Neuronal stem cell (in vitro differentiated cells): Measurements from ENCODE around the gene ZFYVE9.

Experiments used
- DNase-seq: peaks from one replicate; pipeline ENCODE4 v3.0.0-alpha.2; 2013; ENCODE audit warnings: low spot score
- H2AFZ ChIP-seq: one replicate; pipeline ENCODE4 v1.6.1; 2013; ENCODE audit warnings: mild to moderate bottlenecking, low read length, inconsistent platforms
- H2AK5ac ChIP-seq: 2 replicates; pipeline ENCODE4 v1.6.1; 2013; ENCODE audit warnings: low read depth, mild to moderate bottlenecking, inconsistent platforms, low read length, moderate library complexity, mixed read lengths
- H2BK120ac ChIP-seq: 2 replicates; pipeline ENCODE4 v1.6.1; 2013; ENCODE audit warnings: low read depth, mild to moderate bottlenecking, inconsistent platforms, low read length, moderate library complexity, mixed read lengths
- H2BK12ac ChIP-seq: one replicate; pipeline ENCODE4 v1.6.1; 2013; ENCODE audit warnings: low read length, inconsistent platforms
- H2BK15ac ChIP-seq: 2 replicates; pipeline ENCODE4 v1.6.1; 2013; ENCODE audit warnings: mild to moderate bottlenecking, low read length, inconsistent platforms, mixed read lengths
- H2BK5ac ChIP-seq: one replicate; pipeline ENCODE4 v1.6.1; 2013; ENCODE audit warnings: inconsistent platforms, mild to moderate bottlenecking, low read length, moderate library complexity
- H3K14ac ChIP-seq: one replicate; pipeline ENCODE4 v1.6.1; 2013; ENCODE audit warnings: low read length, inconsistent platforms
- H3K18ac ChIP-seq: 2 replicates; pipeline ENCODE4 v1.6.1; 2013; ENCODE audit warnings: low read length, inconsistent platforms
- H3K23ac ChIP-seq: 2 replicates; pipeline ENCODE4 v1.6.1; 2013; ENCODE audit warnings: low read depth, mild to moderate bottlenecking, mixed read lengths, low read length, inconsistent platforms; ENCODE audit not compliant: poor library complexity
- H3K27ac ChIP-seq: replicated peaks from 3 replicates; pipeline ENCODE4 v1.5.1; 2013; ENCODE audit warnings: low read length, inconsistent platforms
- H3K27me3 ChIP-seq, 3 experiments: 2 replicates each; pipeline ENCODE4 v1.6.1; 2013; ENCODE audit warnings: low read length in 3 of 3, mild to moderate bottlenecking in 2 of 3, inconsistent platforms in 1 of 3, low read depth in 1 of 3, mixed read lengths in 1 of 3, moderate library complexity in 1 of 3; ENCODE audit not compliant: control insufficient read depth in 3 of 3, insufficient read depth in 3 of 3
- H3K36me3 ChIP-seq, 2 donors: replicated peaks in 1 of 2; 2 replicates each; pipeline ENCODE4 v1.6.1; 2013; ENCODE audit warnings: low read length in 2 of 2; ENCODE audit not compliant: control insufficient read depth in 2 of 2, insufficient read depth in 2 of 2
- H3K4ac ChIP-seq: 2 replicates; pipeline ENCODE4 v1.6.1; 2013; ENCODE audit warnings: inconsistent platforms, mild to moderate bottlenecking, low read length, moderate library complexity
- H3K4me1 ChIP-seq, 2 donors: 1 replicate in 1 of 2; 2 replicates in 1 of 2; pipeline ENCODE4 v1.6.1; 2013; ENCODE audit warnings: low read length in 2 of 2, low read depth in 1 of 2; ENCODE audit not compliant: control insufficient read depth in 2 of 2, insufficient read depth in 1 of 2
- H3K4me2 ChIP-seq: one replicate; pipeline ENCODE4 v1.6.1; 2013; ENCODE audit warnings: mild to moderate bottlenecking, low read length, inconsistent platforms; ENCODE audit not compliant: insufficient read depth, poor library complexity, severe bottlenecking
- H3K4me3 ChIP-seq, 2 donors: 2 replicates each; pipeline ENCODE4 v1.5.1; 2013; ENCODE audit warnings: low read length in 2 of 2, mild to moderate bottlenecking in 2 of 2, inconsistent platforms in 1 of 2, moderate library complexity in 1 of 2
- H3K79me1 ChIP-seq: one replicate; pipeline ENCODE4 v1.6.1; 2013; ENCODE audit warnings: low read depth, mild to moderate bottlenecking, inconsistent platforms, low read length, moderate library complexity
- H3K9ac ChIP-seq: one replicate; pipeline ENCODE4 v1.6.1; 2013; ENCODE audit warnings: mild to moderate bottlenecking, low read depth, low read length, inconsistent platforms; ENCODE audit not compliant: poor library complexity
- H3K9me3 ChIP-seq, 2 donors: replicated peaks in 1 of 2; 2 replicates each; pipeline versions ENCODE3 to v1.6.1; 2013; ENCODE audit warnings: low read length in 2 of 2, mild to moderate bottlenecking in 2 of 2, inconsistent platforms in 1 of 2, low read depth in 1 of 2, mixed read lengths in 1 of 2, moderate library complexity in 1 of 2; ENCODE audit not compliant: control insufficient read depth in 2 of 2, insufficient read depth in 1 of 2
- H4K8ac ChIP-seq: one replicate; pipeline ENCODE4 v1.6.1; 2013; ENCODE audit warnings: low read depth, mild to moderate bottlenecking, inconsistent platforms, low read length, moderate library complexity
- H4K91ac ChIP-seq: one replicate; pipeline ENCODE4 v1.6.1; 2013; ENCODE audit warnings: low read length, low read depth, mild to moderate bottlenecking, inconsistent platforms; ENCODE audit not compliant: poor library complexity
- WGBS, 2 donors: extraction: QIAGEN DNeasy Blood & Tissue Kit; methylation state at CpG; one replicate each; pipeline ENCODE4 v1.1.7; 2013; ENCODE audit warnings: missing lambda C conversion rate in 2 of 2, mixed read lengths in 1 of 2; ENCODE audit not compliant: insufficient read length in 2 of 2, insufficient replicate concordance in 1 of 2; ENCODE audit errors: extremely low coverage in 2 of 2; 5-methylcytosine and 5-hydroxymethylcytosine counted together

Gene ZFYVE9

GRCh38 chr1:52233463-52233862 is 91.6 kb downstream of the ZFYVE9 start:
- WGBS, 2 donors, result no CpG with 5 or more reads among the region's 1 CpG
- no peak overlapping the region for H2BK15ac ChIP-seq
- H3K27ac ChIP-seq, result no peak overlapping the region
- H4K91ac ChIP-seq, result no peak overlapping the region
- peaks cover 3% of the 10 kb centered on the region for H3K79me1 ChIP-seq
- H3K4me1 ChIP-seq, result no peaks in the 10 kb centered on the region
- no peak overlapping the region for H2BK120ac ChIP-seq
- no peaks in the 10 kb centered on the region for H3K27me3 ChIP-seq
- DNase-seq, result no peak
- H3K14ac ChIP-seq, result no peak overlapping the region
- no peak overlapping the region for H3K4me2 ChIP-seq
- H3K23ac ChIP-seq, result no peak overlapping the region
- H2BK5ac ChIP-seq, result no peak overlapping the region
- H2BK12ac ChIP-seq, result no peak overlapping the region
- H3K36me3 ChIP-seq, result peaks cover 0 to 8% of the 10 kb centered on the region in 2 donors
- no peaks in the 10 kb centered on the region for H3K9me3 ChIP-seq
- H3K9ac ChIP-seq, result no peak overlapping the region
- H3K4me3 ChIP-seq, result no peak overlapping the region
- no peak overlapping the region for H3K4ac ChIP-seq
- H2AFZ ChIP-seq, result no peak overlapping the region
- no peak overlapping the region for H2AK5ac ChIP-seq
- no peak overlapping the region for H3K18ac ChIP-seq
- no peak overlapping the region for H4K8ac ChIP-seq

DNA sequence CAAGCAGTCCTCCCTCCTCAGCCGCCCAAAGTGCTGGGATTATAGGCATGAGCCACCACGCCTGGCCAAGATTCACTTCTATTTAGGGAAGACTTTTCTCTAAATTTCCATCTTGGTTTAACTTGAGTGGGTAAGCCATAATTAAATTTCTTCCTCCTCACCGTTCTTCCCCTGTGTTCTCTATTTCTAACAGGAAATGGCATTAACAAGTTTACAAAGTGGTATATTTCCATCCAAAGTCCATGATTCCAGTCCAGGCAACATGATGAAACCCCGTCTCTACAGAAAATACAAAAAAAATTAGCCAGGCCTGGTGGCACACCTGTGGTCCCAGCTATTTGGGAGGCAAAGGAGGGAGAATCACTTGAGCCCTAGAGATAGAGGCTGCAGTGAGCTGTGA is 92.1 kb downstream of the ZFYVE9 start:
- H2AFZ ChIP-seq, result no peak overlapping the region
- H3K79me1 ChIP-seq, result peaks cover 3% of the 10 kb centered on the region
- no peak for DNase-seq
- no peak overlapping the region for H4K8ac ChIP-seq
- H3K23ac ChIP-seq, result no peak overlapping the region
- H3K9me3 ChIP-seq, result no peaks in the 10 kb centered on the region
- H2BK120ac ChIP-seq, result no peak overlapping the region
- H2AK5ac ChIP-seq, result no peak overlapping the region
- H3K36me3 ChIP-seq, result peaks cover 0 to 8% of the 10 kb centered on the region in 2 donors
- no peak overlapping the region for H3K4me3 ChIP-seq
- H3K4ac ChIP-seq, result no peak overlapping the region
- no peak overlapping the region for H2BK5ac ChIP-seq
- no peaks in the 10 kb centered on the region for H3K27me3 ChIP-seq
- WGBS, 2 donors, result no CpG with 5 or more reads among the region's 4 CpGs
- no peak overlapping the region for H3K9ac ChIP-seq
- no peak overlapping the region for H2BK12ac ChIP-seq
- H3K27ac ChIP-seq, result no peak overlapping the region
- no peak overlapping the region for H3K4me2 ChIP-seq
- no peak overlapping the region for H2BK15ac ChIP-seq
- no peak overlapping the region for H4K91ac ChIP-seq
- H3K14ac ChIP-seq, result no peak overlapping the region
- H3K4me1 ChIP-seq, result no peaks in the 10 kb centered on the region
- H3K18ac ChIP-seq, result no peak overlapping the region

DNA sequence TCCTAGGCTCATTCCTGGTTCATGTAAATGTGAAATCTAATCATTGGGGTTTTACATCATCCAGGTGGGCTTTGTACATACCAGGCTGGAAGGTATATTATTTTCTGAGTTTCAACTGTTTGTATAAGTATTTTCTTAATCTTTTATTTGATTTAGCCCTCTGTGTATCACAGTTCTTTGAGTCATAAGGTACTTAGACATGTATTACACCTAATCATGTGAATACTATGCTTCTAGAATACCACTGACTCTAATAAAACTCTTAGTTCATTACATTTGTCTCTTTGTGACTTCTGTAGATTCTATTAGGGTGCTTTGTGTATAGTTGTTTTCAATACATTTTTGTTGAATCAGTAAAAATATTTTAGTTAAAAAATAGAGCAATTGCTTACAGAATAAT is 92.8 kb downstream of the ZFYVE9 start:
- H2AK5ac ChIP-seq, result no peak overlapping the region
- no peak overlapping the region for H3K4ac ChIP-seq
- H2BK120ac ChIP-seq, result no peak overlapping the region
- H3K27me3 ChIP-seq, result no peaks in the 10 kb centered on the region
- no peak overlapping the region for H4K91ac ChIP-seq
- H3K4me2 ChIP-seq, result no peak overlapping the region
- H3K27ac ChIP-seq, result no peak overlapping the region
- no peak overlapping the region for H4K8ac ChIP-seq
- H3K23ac ChIP-seq, result no peak overlapping the region
- H3K9ac ChIP-seq, result no peak overlapping the region
- no peak overlapping the region for H2BK5ac ChIP-seq
- H3K79me1 ChIP-seq, result peaks cover 3% of the 10 kb centered on the region
- H3K18ac ChIP-seq, result no peak overlapping the region
- no peak overlapping the region for H2BK15ac ChIP-seq
- H2AFZ ChIP-seq, result no peak overlapping the region
- no peak for DNase-seq
- H3K4me3 ChIP-seq, result no peak overlapping the region
- no peak overlapping the region for H2BK12ac ChIP-seq
- H3K14ac ChIP-seq, result no peak overlapping the region
- no peaks in the 10 kb centered on the region for H3K4me1 ChIP-seq
- H3K9me3 ChIP-seq, result no peaks in the 10 kb centered on the region
- H3K36me3 ChIP-seq, result peaks cover 1 to 8% of the 10 kb centered on the region in 2 donors

GRCh38 chr1:52235646-52236045 is 93.8 kb downstream of the ZFYVE9 start:
- H4K91ac ChIP-seq, result no peak overlapping the region

More at GRCh38 chr1:52235646-52236045, 93.8 kb downstream of the ZFYVE9 start:
- H2AK5ac ChIP-seq, result no peak overlapping the region
- no peak overlapping the region for H3K14ac ChIP-seq
- no peaks in the 10 kb centered on the region for H3K79me1 ChIP-seq
- H2BK5ac ChIP-seq, result no peak overlapping the region
- H2BK12ac ChIP-seq, result no peak overlapping the region
- H2BK15ac ChIP-seq, result no peak overlapping the region
- H3K27me3 ChIP-seq, result no peaks in the 10 kb centered on the region
- no peak overlapping the region for H4K8ac ChIP-seq
- no peak overlapping the region for H2AFZ ChIP-seq
- no peak overlapping the region for H3K27ac ChIP-seq
- H3K4me2 ChIP-seq, result no peak overlapping the region
- no peak overlapping the region for H2BK120ac ChIP-seq
- H3K4ac ChIP-seq, result no peak overlapping the region
- H3K4me1 ChIP-seq, result no peaks in the 10 kb centered on the region
- WGBS, 2 donors, result no CpG with 5 or more reads among the region's 2 CpGs
- no peak overlapping the region for H3K18ac ChIP-seq
- H3K9ac ChIP-seq, result no peak overlapping the region
- no peak for DNase-seq
- no peak overlapping the region for H3K23ac ChIP-seq
- H3K36me3 ChIP-seq, result peaks cover 1 to 8% of the 10 kb centered on the region in 2 donors
- H3K4me3 ChIP-seq, result no peak overlapping the region
- no peaks in the 10 kb centered on the region for H3K9me3 ChIP-seq
